ENCODE results near the gene CCDC7. TPM values are rescaled to one million over a fixed set of nuclear protein-coding genes. Genes with fewer than 3 reads are reported as not detected.

CCDC7 gene
- total RNA-seq, 2 experiments from 2014 or later: 69.4 to 72.9 TPM

- Histone ChIP-seq H3K27ac (ENCODE audit: low read depth in 1 of 2, low read length in 2 of 2) (no peak overlapping the region), H3K9me3 (ENCODE audit: control insufficient read depth in 1 of 2, insufficient read depth in 1 of 2, low read length in 2 of 2) (peaks cover 0 to 6% of the 10 kb centered on the region in 2 experiments), H3K27me3 (ENCODE audit: control insufficient read depth in 1 of 2, insufficient read depth in 2 of 2, low read length in 2 of 2) (no peaks in the 10 kb centered on the region), H3K4me3 (ENCODE audit: low read length) (no peak overlapping the region), H3K36me3 (ENCODE audit: insufficient read depth, low read length) (no peaks in the 10 kb centered on the region), H3K4me1 (ENCODE audit: insufficient read depth, low read length) (no peaks in the 10 kb centered on the region)
- Mint-ChIP-seq H3K36me3 (ENCODE audit: low read depth) (peaks cover 73% of the 10 kb centered on the region), H3K27me3 (no peaks in the 10 kb centered on the region), H3K27ac (no peak overlapping the region), H3K9me3 (peaks cover 6% of the 10 kb centered on the region), H3K4me3 (no peak overlapping the region), H3K4me1 (ENCODE audit: low read depth) (no peaks in the 10 kb centered on the region)
- DNase-seq: no peak
- no peak for TF ChIP-seq CTCF (IDR thresholded peaks at IDR 0.05)
- intact Hi-C loops (cut with DNase I, micrococcal nuclease): no loop called here
- ChIA-PET CTCF (no interaction called here), POLR2A (no interaction called here)
- no peak for ATAC-seq (ENCODE audit: poor library complexity)
These were observed 176.0 kb downstream of the CCDC7 start for GRCh38 chr10:32621969-32622368.

- H3K4me1 Mint-ChIP-seq (ENCODE audit: low read depth): no peaks in the 10 kb centered on the region
- peaks cover 75% of the 10 kb centered on the region for H3K36me3 Mint-ChIP-seq (ENCODE audit: low read depth)
- H3K27me3 ChIP-seq (ENCODE audit: control insufficient read depth in 1 of 2, insufficient read depth in 2 of 2, low read length in 2 of 2): no peaks in the 10 kb centered on the region
- peaks cover 6% of the 10 kb centered on the region for H3K9me3 Mint-ChIP-seq
- H3K4me1 ChIP-seq (ENCODE audit: insufficient read depth, low read length): no peaks in the 10 kb centered on the region
- DNase-seq: no peak
- H3K9me3 ChIP-seq (ENCODE audit: control insufficient read depth in 1 of 2, insufficient read depth in 1 of 2, low read length in 2 of 2): peaks cover 0 to 6% of the 10 kb centered on the region in 2 experiments
- intact Hi-C loops (cut with DNase I, micrococcal nuclease): no loop called here
- H3K4me3 ChIP-seq (ENCODE audit: low read length): no peak overlapping the region
- POLR2A ChIA-PET: no interaction called here
- no peaks in the 10 kb centered on the region for H3K27me3 Mint-ChIP-seq
- CTCF ChIA-PET: no interaction called here
- no peaks in the 10 kb centered on the region for H3K36me3 ChIP-seq (ENCODE audit: insufficient read depth, low read length)
- H3K27ac ChIP-seq (ENCODE audit: low read depth in 1 of 2, low read length in 2 of 2): no peak overlapping the region
- no peak overlapping the region for H3K27ac Mint-ChIP-seq
- ATAC-seq (ENCODE audit: poor library complexity): no peak
- TF ChIP-seq CTCF (IDR thresholded peaks at IDR 0.05): no peak
- no peak overlapping the region for H3K4me3 Mint-ChIP-seq
These were observed 176.5 kb downstream of the CCDC7 start for GRCh38 chr10:32622409-32622808.

GRCh38 chr10:32627183-32627582, 181.2 kb downstream of the CCDC7 start:
- intact Hi-C loops (cut with DNase I, micrococcal nuclease): no loop called here
- Histone ChIP-seq H3K36me3 (ENCODE audit: insufficient read depth, low read length) (no peaks in the 10 kb centered on the region), H3K27me3 (ENCODE audit: control insufficient read depth in 1 of 2, insufficient read depth in 2 of 2, low read length in 2 of 2) (no peaks in the 10 kb centered on the region), H3K4me3 (ENCODE audit: low read length) (no peak overlapping the region), H3K9me3 (ENCODE audit: control insufficient read depth in 1 of 2, insufficient read depth in 1 of 2, low read length in 2 of 2) (no peaks in the 10 kb centered on the region), H3K27ac (ENCODE audit: low read depth in 1 of 2, low read length in 2 of 2) (no peak overlapping the region), H3K4me1 (ENCODE audit: insufficient read depth, low read length) (no peaks in the 10 kb centered on the region)
- Mint-ChIP-seq H3K27me3 (no peaks in the 10 kb centered on the region), H3K27ac (no peak overlapping the region), H3K9me3 (peaks cover 2% of the 10 kb centered on the region), H3K4me3 (no peak overlapping the region), H3K4me1 (ENCODE audit: low read depth) (no peaks in the 10 kb centered on the region), H3K36me3 (ENCODE audit: low read depth) (peaks cover 54% of the 10 kb centered on the region)
- no peak for ATAC-seq (ENCODE audit: poor library complexity)
- DNase-seq: no peak
- TF ChIP-seq CTCF (IDR thresholded peaks at IDR 0.05): no peak
- POLR2A ChIA-PET: no interaction called here
- CTCF ChIA-PET: no interaction called here
